Central memory CD8-positive, alpha-beta T cell (primary cell): ENCODE data around the gene UBALD1.

ENCODE experiments used
- ATAC-seq: fragments of 150-1000 bp; cut with Tn5 transposase; replicated peaks from 2 replicates; pipeline ENCODE4 v1.10.0; 2022; ENCODE audit warnings: mild to moderate bottlenecking, moderate FRiP score, moderate number of reproducible peaks; ENCODE audit not compliant: poor library complexity, severe bottlenecking; ENCODE audit errors: extremely low read depth
- DNase-seq, 2 donors: peaks; one replicate each; pipeline ENCODE4 v3.0.0; 2021; ENCODE audit warnings: low spot score in 2 of 2
- H3K27ac Mint-ChIP-seq: one replicate; pipeline ENCODE4 v1.8.0; 2022; ENCODE audit warnings: low read depth, mild to moderate bottlenecking, moderate library complexity, mixed read lengths
- H3K27me3 Mint-ChIP-seq: one replicate; pipeline ENCODE4 v1.8.0; 2022; ENCODE audit warnings: mixed read lengths
- H3K36me3 Mint-ChIP-seq: one replicate; pipeline ENCODE4 v1.8.0; 2022; ENCODE audit warnings: mild to moderate bottlenecking, moderate library complexity, mixed read lengths; ENCODE audit not compliant: insufficient read depth
- H3K4me1 Mint-ChIP-seq: one replicate; pipeline ENCODE4 v1.8.0; 2022; ENCODE audit warnings: mixed read lengths
- H3K4me3 Mint-ChIP-seq: one replicate; pipeline ENCODE4 v1.8.0; 2022; ENCODE audit warnings: mild to moderate bottlenecking, moderate library complexity, mixed read lengths
- H3K9me3 Mint-ChIP-seq: one replicate; pipeline ENCODE4 v1.8.0; 2022; ENCODE audit warnings: mixed read lengths

UBALD1 gene

GRCh38 chr16:4639899-4640509 lies 25.3 kb upstream of the UBALD1 start:
- Mint-ChIP-seq H3K27ac (peak overlapping the region; percentile 19), H3K4me1 (peaks cover 25% of the 10 kb centered on the region), H3K9me3 (no peaks in the 10 kb centered on the region), H3K27me3 (no peaks in the 10 kb centered on the region), H3K36me3 (peaks cover 15% of the 10 kb centered on the region), H3K4me3 (no peak overlapping the region)
- ATAC-seq (no peak), DNase-seq (no peak)

GRCh38 chr16:4637501-4638166 lies 22.9 kb upstream of the UBALD1 start:
- DNase-seq, result no peak
- peaks cover 25% of the 10 kb centered on the region for H3K4me1 Mint-ChIP-seq
- H3K27me3 Mint-ChIP-seq, result no peaks in the 10 kb centered on the region
- H3K9me3 Mint-ChIP-seq, result no peaks in the 10 kb centered on the region
- no peak overlapping the region for H3K4me3 Mint-ChIP-seq
- H3K36me3 Mint-ChIP-seq, result peaks cover 15% of the 10 kb centered on the region
- ATAC-seq, result no peak
- no peak overlapping the region for H3K27ac Mint-ChIP-seq

- Mint-ChIP-seq H3K4me3 (no peak overlapping the region), H3K27ac (no peak overlapping the region), H3K36me3 (peaks cover 19% of the 10 kb centered on the region), H3K4me1 (peaks cover 23% of the 10 kb centered on the region), H3K9me3 (no peaks in the 10 kb centered on the region), H3K27me3 (no peaks in the 10 kb centered on the region)
- DNase-seq, result no peak
- no peak for ATAC-seq
Observed at GRCh38 chr16:4636196-4636595, 21.5 kb upstream of the UBALD1 start.

GRCh38 chr16:4634768-4635167 lies 20.1 kb upstream of the UBALD1 start:
- Mint-ChIP-seq H3K4me1 (peaks cover 11% of the 10 kb centered on the region), H3K27me3 (no peaks in the 10 kb centered on the region), H3K36me3 (peaks cover 20% of the 10 kb centered on the region), H3K27ac (no peak overlapping the region), H3K4me3 (no peak overlapping the region), H3K9me3 (no peaks in the 10 kb centered on the region)
- DNase-seq (no peak), ATAC-seq (no peak)

GRCh38 chr16:4633910-4634635 lies 19.4 kb upstream of the UBALD1 start:
- Mint-ChIP-seq H3K9me3 (no peaks in the 10 kb centered on the region), H3K27me3 (no peaks in the 10 kb centered on the region), H3K4me1 (peaks cover 4% of the 10 kb centered on the region), H3K27ac (no peak overlapping the region), H3K4me3 (no peak overlapping the region), H3K36me3 (peaks cover 20% of the 10 kb centered on the region)
- ATAC-seq (no peak), DNase-seq (no peak)

- H3K36me3 Mint-ChIP-seq, result peaks cover 19% of the 10 kb centered on the region
- H3K4me3 Mint-ChIP-seq, result no peak overlapping the region
- H3K9me3 Mint-ChIP-seq, result no peaks in the 10 kb centered on the region
- no peaks in the 10 kb centered on the region for H3K27me3 Mint-ChIP-seq
- DNase-seq (no peak), ATAC-seq (no peak)
- no peak overlapping the region for H3K27ac Mint-ChIP-seq
- peaks cover 7% of the 10 kb centered on the region for H3K4me1 Mint-ChIP-seq
Observed at GRCh38 chr16:4631444-4631843, 16.8 kb upstream of the UBALD1 start.

- Mint-ChIP-seq H3K36me3 (peaks cover 13% of the 10 kb centered on the region), H3K4me1 (peaks cover 27% of the 10 kb centered on the region), H3K27ac (no peak overlapping the region), H3K27me3 (no peaks in the 10 kb centered on the region), H3K4me3 (no peak overlapping the region), H3K9me3 (no peaks in the 10 kb centered on the region)
- DNase-seq, result no peak
- ATAC-seq, result no peak
Observed at GRCh38 chr16:4628283-4628682, 13.6 kb upstream of the UBALD1 start.

- no peaks in the 10 kb centered on the region for H3K9me3 Mint-ChIP-seq
- H3K36me3 Mint-ChIP-seq, result peaks cover 9% of the 10 kb centered on the region
- peak overlapping the region; percentile 19 for H3K27ac Mint-ChIP-seq
- H3K27me3 Mint-ChIP-seq, result no peaks in the 10 kb centered on the region
- DNase-seq, result no peak
- ATAC-seq, result no peak
- peak overlapping the region; percentile 89 for H3K4me3 Mint-ChIP-seq
- peaks cover 27% of the 10 kb centered on the region for H3K4me1 Mint-ChIP-seq
Observed at GRCh38 chr16:4626396-4626795, 11.7 kb upstream of the UBALD1 start.

GRCh38 chr16:4625560-4626159 lies 11.0 kb upstream of the UBALD1 start:
- DNase-seq, result no peak

GRCh38 chr16:4624827-4625559 lies 10.3 kb upstream of the UBALD1 start:
- H3K4me3 Mint-ChIP-seq, result peak overlapping the region; percentile 89
- ATAC-seq, result peak; percentile 29
- H3K27ac Mint-ChIP-seq, result peak overlapping the region; percentile 98
- H3K4me1 Mint-ChIP-seq, result peaks cover 27% of the 10 kb centered on the region
- no peaks in the 10 kb centered on the region for H3K9me3 Mint-ChIP-seq
- H3K36me3 Mint-ChIP-seq, result peaks cover 8% of the 10 kb centered on the region
- peak; percentile 46 to 57 for DNase-seq
- H3K27me3 Mint-ChIP-seq, result no peaks in the 10 kb centered on the region

More at GRCh38 chr16:4625560-4626159, 11.0 kb upstream of the UBALD1 start:
- Mint-ChIP-seq H3K4me3 (peak overlapping the region; percentile 89), H3K27ac (peak overlapping the region; percentile 98), H3K36me3 (peaks cover 8% of the 10 kb centered on the region), H3K4me1 (peaks cover 27% of the 10 kb centered on the region), H3K27me3 (no peaks in the 10 kb centered on the region), H3K9me3 (no peaks in the 10 kb centered on the region)
- no peak for ATAC-seq

- ATAC-seq, result peak; percentile 93
- Mint-ChIP-seq H3K9me3 (no peaks in the 10 kb centered on the region), H3K27me3 (no peaks in the 10 kb centered on the region), H3K4me3 (peak within 1 kb of the TSS; percentile 89), H3K27ac (peak within 1 kb of the TSS; percentile 98), H3K4me1 (peaks cover 27% of the 10 kb centered on the region), H3K36me3 (peaks cover 8% of the 10 kb centered on the region)
- DNase-seq, result peak; percentile 86 to 90
Observed at GRCh38 chr16:4624015-4624826, 9.5 kb upstream of the UBALD1 start, which contains the start of gene MGRN1. MGRN1 (plus strand) TSS chr16:4624826; CDS start chr16:4624961, 135 bp downstream.
